IMR-90 (cell line): ENCODE data around the gene HPS4.

ENCODE experiments used
- BHLHE40 ChIP-seq: fragments of 150-350 bp; IDR thresholded peaks from 2 replicates; pipeline ENCODE4 v1.6.1; 2016; ENCODE audit warnings: mild to moderate bottlenecking, low read depth, low read length
- CEBPB ChIP-seq: IDR thresholded peaks from 2 replicates; pipeline ENCODE4 v1.6.1; 2012; ENCODE audit warnings: low read depth, low read length, improper control_type of control experiment
- CHD1 ChIP-seq: IDR thresholded peaks from 2 replicates; pipeline ENCODE4 v1.6.1; 2012; ENCODE audit warnings: low read depth, low read length, improper control_type of control experiment
- CTCF ChIP-seq: conservative IDR thresholded peaks from 2 replicates; pipeline ENCODE4 v1.5.1; 2012; ENCODE audit warnings: mild to moderate bottlenecking, low read depth, low read length, improper control_type of control experiment
- ELK1 ChIP-seq: fragments of 150-350 bp; IDR thresholded peaks from 2 replicates; pipeline ENCODE4 v1.6.1; 2016; ENCODE audit warnings: low read depth, mild to moderate bottlenecking, low read length, moderate library complexity, borderline replicate concordance
- MXI1 ChIP-seq: IDR thresholded peaks from 2 replicates; pipeline ENCODE4 v1.6.1; 2012; ENCODE audit warnings: low read depth, mild to moderate bottlenecking, low read length, moderate library complexity, borderline replicate concordance
- POLR2A ChIP-seq: IDR thresholded peaks from 2 replicates; pipeline ENCODE4 v1.6.1; 2012; ENCODE audit warnings: mild to moderate bottlenecking, low read depth, low read length
- RAD21 ChIP-seq: IDR thresholded peaks from 2 replicates; pipeline ENCODE4 v1.6.1; 2012; ENCODE audit warnings: low read length, improper control_type of control experiment
- RFX5 ChIP-seq: IDR thresholded peaks from 2 replicates; pipeline ENCODE4 v1.8.0; 2012; ENCODE audit warnings: low read depth, mild to moderate bottlenecking, low read length, moderate library complexity
- SMC3 ChIP-seq: fragments of 150-350 bp; IDR thresholded peaks from 2 replicates; pipeline ENCODE4 v1.6.1; 2016; ENCODE audit warnings: low read depth, mild to moderate bottlenecking, antibody characterized with exemption, low read length, moderate library complexity
- USF2 ChIP-seq: fragments of 150-350 bp; IDR thresholded peaks from 2 replicates; pipeline ENCODE4 v1.6.1; 2017; ENCODE audit warnings: mild to moderate bottlenecking, antibody characterized with exemption, low read length, low read depth

GRCh38 chr22:26432619-26433311 is 50.8 kb downstream of the HPS4 start:
- no peak for TF ChIP-seq CTCF
- TF ChIP-seq POLR2A: no peak
- no peak for TF ChIP-seq SMC3
- no peak for TF ChIP-seq RFX5
- no peak for TF ChIP-seq CEBPB
- no peak for TF ChIP-seq CHD1
- no peak for TF ChIP-seq USF2
- no peak for TF ChIP-seq RAD21
- no peak for TF ChIP-seq ELK1
- TF ChIP-seq MXI1: no peak
- no peak for TF ChIP-seq BHLHE40
